GM21786 (cell line): ENCODE results near the gene HASPIN.
"Not testable (repeated sequence)": the region's sequence is repeated elsewhere in the genome, so short reads cannot be mapped to it uniquely, and the experiment has no call there.

Source experiments
- ATAC-seq: cut with Tn5 transposase; IDR thresholded peaks from one replicate; pipeline ENCODE4 v1.9.1; 2021; ENCODE audit not compliant: unreplicated experiment

Gene HASPIN

DNA sequence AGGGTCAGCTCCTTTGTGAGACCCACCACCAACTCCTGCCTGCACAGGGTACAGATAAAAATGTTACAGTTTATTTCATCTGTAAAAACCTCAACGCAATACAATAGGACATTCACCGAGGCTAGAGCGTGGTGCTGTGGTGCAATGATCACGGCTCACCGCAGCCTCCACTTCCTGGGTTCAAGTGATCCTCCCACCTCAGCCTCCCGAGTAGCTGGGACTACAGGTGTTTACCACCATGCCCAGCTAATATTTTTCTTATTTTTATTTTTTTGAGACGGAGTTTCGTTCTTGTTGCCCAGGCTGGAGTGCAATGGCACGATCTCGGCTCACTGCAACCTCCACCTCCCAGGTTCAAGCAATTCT lies 11.2 kb downstream of the HASPIN start:
- ATAC-seq, result not testable (repeated sequence)

DNA sequence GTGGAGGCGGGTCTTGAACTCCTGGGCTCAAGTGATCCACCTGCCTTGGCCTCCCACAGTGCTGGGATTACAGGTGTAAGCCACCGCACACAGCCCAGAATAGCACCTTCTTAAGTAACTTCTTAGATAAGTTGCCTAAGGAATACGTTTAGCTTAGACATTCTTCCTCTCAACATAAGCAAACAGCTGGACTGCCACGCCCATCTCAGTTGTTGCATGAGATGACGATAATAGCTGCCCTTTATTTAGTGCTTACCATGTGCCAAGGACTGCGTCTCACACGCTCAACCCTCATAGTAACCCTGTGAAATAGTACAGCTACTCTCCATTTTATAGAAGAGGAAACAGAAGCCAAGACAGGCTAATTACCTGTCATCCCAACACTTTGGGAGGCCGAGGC lies 11.8 kb downstream of the HASPIN start:
- no peak for ATAC-seq

DNA sequence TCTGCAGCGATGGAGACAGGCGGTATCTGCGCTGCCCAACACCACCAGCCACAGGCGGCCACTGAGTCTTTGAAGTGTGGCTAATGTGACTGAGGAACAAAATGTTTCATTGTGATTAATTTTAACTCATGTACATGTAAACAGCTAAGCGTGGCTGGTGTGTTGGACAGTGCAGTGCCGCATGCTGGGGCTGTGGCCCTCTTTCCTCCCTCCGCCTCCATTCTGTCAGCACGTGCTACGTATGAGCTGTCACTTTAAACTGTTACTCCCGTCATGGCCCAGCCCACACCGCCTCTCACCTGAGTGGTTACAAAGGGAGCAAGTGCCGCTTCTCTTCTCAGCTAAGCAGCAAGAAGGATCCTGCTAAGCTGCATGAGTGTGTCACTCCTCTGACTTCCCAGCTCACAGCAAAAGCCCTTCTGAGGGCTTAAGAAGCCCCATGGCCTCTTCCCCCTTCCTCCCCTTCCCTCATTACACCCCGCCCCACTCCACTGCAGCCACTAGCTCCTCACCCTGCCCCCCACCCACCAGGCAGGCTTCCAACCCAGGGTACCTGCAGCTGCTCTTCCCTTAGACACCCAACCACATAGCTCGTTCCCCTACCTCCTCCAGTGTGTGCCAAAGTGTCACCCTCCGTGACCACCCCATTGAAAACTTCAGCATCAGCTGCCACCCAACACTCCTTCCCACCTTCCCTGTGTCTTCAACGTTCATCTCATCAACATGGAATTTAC lies 15.0 kb downstream of the HASPIN start:
- no peak for ATAC-seq

- no peak for ATAC-seq
These were observed 15.9 kb downstream of the HASPIN start for GRCh38 chr17:3739422-3740124.

- no peak for ATAC-seq
These were observed 16.9 kb downstream of the HASPIN start for GRCh38 chr17:3740611-3741073.

GRCh38 chr17:3744014-3744413 lies 20.3 kb downstream of the HASPIN start:
- no peak for ATAC-seq

- no peak for ATAC-seq
These were observed 21.4 kb downstream of the HASPIN start for GRCh38 chr17:3745071-3745470.

- ATAC-seq, result no peak
These were observed 24.1 kb downstream of the HASPIN start for GRCh38 chr17:3747805-3748204.

GRCh38 chr17:3748576-3748975 lies 24.9 kb downstream of the HASPIN start:
- no peak for ATAC-seq

- no peak for ATAC-seq
These were observed 26.6 kb downstream of the HASPIN start for GRCh38 chr17:3750296-3750695.

- no peak for ATAC-seq
These were observed 27.2 kb downstream of the HASPIN start for GRCh38 chr17:3750926-3751325.

DNA sequence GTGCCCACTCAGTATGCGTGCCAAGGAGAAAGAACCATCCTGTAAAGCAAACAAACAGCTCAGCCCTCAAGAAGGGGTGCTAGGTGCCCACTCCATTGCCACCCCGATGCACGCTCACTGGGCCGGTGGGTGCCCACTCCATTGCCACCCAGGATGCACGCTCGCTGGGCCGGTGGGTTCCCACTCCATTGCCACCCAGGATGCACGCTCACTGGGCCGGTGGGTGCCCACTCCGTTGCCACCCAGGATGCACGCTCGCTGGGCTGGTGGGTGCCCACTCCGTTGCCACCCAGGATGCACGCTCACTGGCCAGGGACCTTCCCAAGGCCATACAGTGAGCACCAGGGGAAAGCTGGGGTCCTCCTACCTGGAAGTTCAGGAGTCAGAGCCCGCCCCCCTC lies 28.1 kb downstream of the HASPIN start:
- no peak for ATAC-seq

DNA sequence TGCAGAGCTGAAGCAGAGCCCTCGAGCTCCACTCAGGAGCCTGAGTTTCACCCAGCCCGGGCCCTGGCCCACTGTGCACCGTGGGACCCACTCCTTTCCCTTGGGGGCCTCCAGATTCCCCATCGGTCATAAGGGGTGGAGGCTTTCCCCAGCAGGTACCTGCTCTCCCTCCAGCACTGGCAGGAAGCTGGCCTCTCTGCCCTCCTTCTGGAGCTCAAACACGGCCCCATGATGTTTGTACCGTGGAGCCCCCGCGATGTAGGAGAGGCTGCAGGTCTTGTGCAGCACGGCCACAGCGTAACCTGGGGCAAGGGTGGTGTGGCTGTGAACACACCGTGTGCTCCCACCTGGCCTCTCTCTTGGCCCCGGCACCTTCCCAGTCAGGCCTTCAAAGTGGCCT lies 29.9 kb downstream of the HASPIN start:
- ATAC-seq, result no peak

DNA sequence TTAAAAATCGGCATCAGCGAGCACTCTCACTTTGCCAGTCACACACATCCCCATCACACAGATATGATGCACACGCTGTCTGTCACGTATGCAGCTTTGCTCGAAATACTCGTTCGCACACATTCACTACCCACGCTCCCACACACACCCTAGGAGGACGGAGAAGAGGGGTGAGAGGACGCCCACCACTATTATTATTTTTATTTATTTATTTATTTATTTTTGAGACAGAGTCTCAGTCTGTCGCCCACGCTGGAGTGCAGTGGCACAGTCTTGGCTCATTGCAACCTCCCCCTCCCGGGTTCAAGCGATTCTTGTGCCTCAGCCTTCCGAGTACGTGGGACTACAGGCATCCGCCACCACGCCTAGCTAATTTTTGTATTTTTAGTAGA lies 30.4 kb downstream of the HASPIN start:
- no peak for ATAC-seq

GRCh38 chr17:3754458-3755334 lies 31.0 kb downstream of the HASPIN start:
- no peak for ATAC-seq

DNA sequence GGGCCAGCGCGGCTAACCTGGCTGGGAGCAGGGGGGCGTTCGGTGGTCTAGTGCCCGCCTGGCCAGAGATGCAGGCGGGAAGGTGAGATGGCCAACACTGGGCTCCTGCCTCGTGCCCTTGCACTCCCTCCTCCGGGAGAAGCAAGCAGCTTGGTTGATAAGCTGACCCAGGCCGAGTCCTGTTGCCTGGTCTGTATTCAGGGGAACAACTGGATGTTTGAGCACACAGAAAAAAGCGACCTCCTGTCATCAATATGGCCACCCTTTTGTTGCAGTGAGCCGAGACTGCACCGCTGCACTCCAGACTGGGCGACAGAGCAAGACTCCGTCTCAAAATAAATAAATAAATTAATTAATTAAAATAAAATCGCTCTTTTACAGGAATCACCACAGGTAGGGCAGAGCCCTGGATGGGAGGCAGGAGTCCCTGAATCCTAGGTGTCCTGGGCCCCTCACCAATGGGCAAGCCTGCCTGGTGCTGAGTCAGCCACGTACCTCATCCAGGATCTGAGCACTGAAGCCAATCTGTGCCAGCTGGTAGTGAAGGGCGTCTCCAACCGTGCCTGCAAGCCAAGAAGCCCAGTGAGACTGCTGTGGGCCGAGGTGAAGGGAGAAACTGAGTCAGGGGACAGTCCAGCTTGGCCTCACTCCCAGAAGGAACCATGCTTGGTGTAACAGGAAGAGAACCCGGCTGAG lies 31.8 kb downstream of the HASPIN start:
- ATAC-seq, result no peak

DNA sequence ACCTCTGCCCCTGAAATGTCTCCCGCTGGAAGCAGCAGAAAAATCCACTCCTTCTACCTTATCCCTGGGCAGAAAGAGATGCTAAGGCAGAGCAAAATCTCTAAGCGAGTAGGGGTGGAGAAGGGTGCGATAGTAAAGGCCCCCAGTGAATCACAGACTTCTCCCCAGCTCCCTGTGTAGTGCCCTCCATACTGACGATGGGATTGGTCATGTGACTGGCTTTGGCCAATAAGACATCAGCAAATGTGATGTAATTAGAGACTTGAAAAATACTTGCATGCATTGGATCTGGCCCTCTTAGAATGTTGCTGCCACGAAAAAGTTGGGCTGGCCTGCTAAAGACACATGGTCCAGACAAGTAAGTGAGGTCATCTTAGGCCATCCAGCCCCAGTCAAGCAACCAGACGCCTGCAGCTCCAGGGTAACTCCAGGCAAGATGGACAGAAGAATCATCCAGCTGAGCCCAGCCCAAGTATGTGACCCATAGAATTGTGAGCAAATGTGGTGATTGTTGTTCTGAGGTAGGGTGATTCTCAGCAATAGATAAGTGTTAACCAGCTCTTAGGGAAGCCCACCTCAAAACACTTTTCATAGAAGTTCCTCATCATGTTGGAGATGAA lies 36.0 kb downstream of the HASPIN start:
- no peak for ATAC-seq

DNA sequence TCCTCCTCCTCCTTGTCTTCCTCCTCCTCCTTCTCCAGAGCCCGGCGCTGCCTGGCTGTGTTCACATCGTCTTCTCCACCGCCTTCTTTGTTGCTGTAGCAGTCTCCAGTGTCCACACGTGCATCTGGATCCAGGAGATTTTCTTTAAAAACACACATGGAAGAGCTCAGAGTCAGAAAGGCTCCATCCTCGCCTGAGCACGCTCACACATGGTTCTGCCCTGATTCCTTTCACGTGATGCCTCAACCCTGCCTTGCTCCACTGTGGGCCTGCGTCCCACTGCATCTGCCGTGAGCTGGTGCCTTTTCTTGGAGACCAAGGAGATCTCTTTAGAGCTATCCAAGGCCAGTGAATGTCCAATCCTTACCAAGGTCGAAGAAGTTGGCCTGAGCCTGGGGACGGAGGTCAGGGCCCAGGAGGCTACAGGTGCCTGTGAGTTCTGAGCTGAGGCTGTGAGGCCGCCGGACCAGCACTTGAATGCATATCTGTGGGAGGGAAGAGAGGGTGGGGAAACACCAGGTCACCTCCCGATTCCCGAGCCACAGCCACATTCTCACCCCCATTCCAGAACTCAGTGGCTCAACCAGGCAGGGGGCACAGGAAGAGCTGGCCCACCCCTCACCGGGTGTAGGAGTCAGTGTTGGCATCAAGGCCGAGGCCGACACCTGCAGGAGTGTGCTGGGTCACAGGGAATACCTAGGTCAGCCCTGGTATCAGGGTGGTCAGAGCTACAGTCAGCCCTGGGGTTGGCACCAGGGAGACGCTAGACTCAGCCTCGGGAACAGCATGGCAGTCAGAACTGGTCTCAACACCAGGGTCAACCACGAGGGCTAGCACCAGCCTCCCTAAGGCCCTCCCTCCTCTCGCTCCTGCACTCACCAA lies 37.6 kb downstream of the HASPIN start:
- no peak for ATAC-seq

- no peak for ATAC-seq
These were observed 38.2 kb downstream of the HASPIN start for GRCh38 chr17:3761918-3762380.
